Endothelial cell of umbilical vein (primary cell): Measurements from ENCODE around the gene CHN1.

Experiments used
- CTCF ChIP-seq, 2 donors: IDR thresholded peaks; 1 replicate in 1 of 2; 2 replicates in 1 of 2; pipeline ENCODE4 v1.5.1; 2011; ENCODE audit warnings: low read length in 2 of 2, mild to moderate bottlenecking in 2 of 2, moderate library complexity in 2 of 2, control low read depth in 1 of 2, inconsistent platforms in 1 of 2, low read depth in 1 of 2; ENCODE audit not compliant: insufficient read depth in 1 of 2; ENCODE audit errors: extremely low read depth in 1 of 2
- EZH2 ChIP-seq: IDR thresholded peaks from 2 replicates; pipeline ENCODE4 v1.6.1; 2012; ENCODE audit warnings: borderline replicate concordance, low read depth, mild to moderate bottlenecking, moderate library complexity, low read length, inconsistent platforms; ENCODE audit not compliant: severe bottlenecking
- FOS ChIP-seq: IDR thresholded peaks from 2 replicates; pipeline ENCODE4 v1.6.1; 2011; ENCODE audit warnings: mild to moderate bottlenecking, low read length, moderate library complexity, borderline replicate concordance; ENCODE audit not compliant: insufficient read depth
- GATA2 ChIP-seq: IDR thresholded peaks from 2 replicates; pipeline ENCODE4 v1.7.0; 2011; ENCODE audit warnings: low read depth, mild to moderate bottlenecking, moderate library complexity, mixed read lengths, low read length; ENCODE audit not compliant: insufficient read length, insufficient read depth
- JUN ChIP-seq: IDR thresholded peaks from 2 replicates; pipeline ENCODE4 v1.6.1; 2011; ENCODE audit warnings: borderline replicate concordance, low read depth; ENCODE audit not compliant: insufficient read length, insufficient read depth
- MAX ChIP-seq: IDR thresholded peaks from 2 replicates; pipeline ENCODE4 v1.6.1; 2011; ENCODE audit not compliant: insufficient read depth, insufficient read length
- POLR2A ChIP-seq: IDR thresholded peaks from 2 replicates; pipeline ENCODE4 v1.6.1; 2012; ENCODE audit warnings: low read depth, mild to moderate bottlenecking, control low read depth, low read length
- POLR2AphosphoS5 ChIP-seq: IDR thresholded peaks from 2 replicates; pipeline ENCODE4 v1.6.1; 2012; ENCODE audit warnings: low read depth, mild to moderate bottlenecking, control low read depth, low read length, moderate library complexity; ENCODE audit not compliant: insufficient read depth

GRCh38 chr2:174997110-174997509, 8.1 kb downstream of the CHN1 start:
- TF ChIP-seq CTCF (IDR thresholded peaks at IDR 0.05; ENCODE audit: extremely low read depth in 1 of 2, insufficient read depth in 1 of 2, low read depth in 1 of 2, low read length in 2 of 2) (no peak), POLR2A (no peak), MAX (no peak), EZH2 (no peak), FOS (no peak), JUN (no peak), POLR2AphosphoS5 (no peak), GATA2 (no peak)
